HEK293T (cell line): ENCODE data around the gene SP100.
"Not testable (repeated sequence)": the region's sequence is repeated elsewhere in the genome, so short reads cannot be mapped to it uniquely, and the experiment has no call there.

Source experiments
- BHLHE40 ChIP-seq: fragments of 450-650 bp; IDR thresholded peaks from 2 replicates; pipeline ENCODE4 v1.6.1; 2016; ENCODE audit warnings: mild to moderate bottlenecking, moderate library complexity, borderline replicate concordance
- FOXA1 ChIP-seq: fragments of 450-650 bp; IDR thresholded peaks from 2 replicates; pipeline ENCODE4 v1.6.1; 2016; ENCODE audit warnings: mild to moderate bottlenecking
- HDGF ChIP-seq: fragments of 450-650 bp; IDR thresholded peaks from 2 replicates; pipeline ENCODE4 v1.6.1; 2017; ENCODE audit warnings: antibody characterized with exemption, borderline replicate concordance
- LEF1 ChIP-seq: fragments of 450-650 bp; IDR thresholded peaks from 2 replicates; pipeline ENCODE4 v1.6.1; 2017; ENCODE audit warnings: mild to moderate bottlenecking, borderline replicate concordance
- NFRKB ChIP-seq: fragments of 450-650 bp; IDR thresholded peaks from 2 replicates; pipeline ENCODE4 v1.6.1; 2016; ENCODE audit warnings: mild to moderate bottlenecking, moderate library complexity
- PKNOX1 ChIP-seq: fragments of 450-650 bp; IDR thresholded peaks from 2 replicates; pipeline ENCODE4 v1.6.1; 2016
- SP1 ChIP-seq: fragments of 450-650 bp; IDR thresholded peaks from 2 replicates; pipeline ENCODE4 v1.6.1; 2017
- SUZ12 ChIP-seq: fragments of 450-650 bp; IDR thresholded peaks from 2 replicates; pipeline ENCODE4 v1.6.1; 2016; ENCODE audit warnings: mild to moderate bottlenecking
- TARDBP ChIP-seq: fragments of 450-650 bp; IDR thresholded peaks from 2 replicates; pipeline ENCODE4 v1.6.1; 2016
- ZNF384 ChIP-seq: fragments of 450-650 bp; IDR thresholded peaks from 2 replicates; pipeline ENCODE4 v1.6.1; 2016

DNA sequence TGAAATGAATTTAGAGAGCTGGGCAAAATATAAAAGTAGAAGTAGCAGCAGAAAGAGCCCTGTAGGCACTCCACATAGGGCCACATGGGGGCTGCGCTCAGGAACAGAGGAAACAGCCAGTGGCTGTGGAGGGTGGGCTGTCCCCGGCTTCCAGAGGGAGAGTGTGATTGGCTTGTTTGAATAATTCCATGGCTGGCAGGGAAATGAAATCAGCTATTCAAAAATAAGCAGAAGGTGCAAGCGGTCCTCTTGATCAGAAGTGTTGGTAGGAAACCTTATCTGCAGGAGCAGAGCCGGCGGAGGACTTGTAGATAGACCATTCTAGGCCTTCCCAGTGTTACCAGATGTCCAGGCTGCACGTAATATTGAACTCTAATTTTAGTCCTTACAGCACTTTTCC, 17.3 kb upstream of the SP100 start:
- TF ChIP-seq BHLHE40, PKNOX1, TARDBP, ZNF384, NFRKB, SP1, HDGF, LEF1, FOXA1, SUZ12: not testable (repeated sequence)
